Aortic smooth muscle cell (primary cell): ENCODE measurements around the gene FCRL1. TPM values are rescaled to one million over a fixed set of nuclear protein-coding genes. Genes with fewer than 3 reads are reported as not detected.

Experiments
- total RNA-seq: library from RNA; depleted of rRNA; stranded (reverse); fragments of >200 nt; gene quantifications from 2 replicates; pipeline ENCODE4 v1.2.3, GENCODE V29; 2014

Gene FCRL1, protein sequence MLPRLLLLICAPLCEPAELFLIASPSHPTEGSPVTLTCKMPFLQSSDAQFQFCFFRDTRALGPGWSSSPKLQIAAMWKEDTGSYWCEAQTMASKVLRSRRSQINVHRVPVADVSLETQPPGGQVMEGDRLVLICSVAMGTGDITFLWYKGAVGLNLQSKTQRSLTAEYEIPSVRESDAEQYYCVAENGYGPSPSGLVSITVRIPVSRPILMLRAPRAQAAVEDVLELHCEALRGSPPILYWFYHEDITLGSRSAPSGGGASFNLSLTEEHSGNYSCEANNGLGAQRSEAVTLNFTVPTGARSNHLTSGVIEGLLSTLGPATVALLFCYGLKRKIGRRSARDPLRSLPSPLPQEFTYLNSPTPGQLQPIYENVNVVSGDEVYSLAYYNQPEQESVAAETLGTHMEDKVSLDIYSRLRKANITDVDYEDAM
- not detected in 2 replicates for total RNA-seq

DNA sequence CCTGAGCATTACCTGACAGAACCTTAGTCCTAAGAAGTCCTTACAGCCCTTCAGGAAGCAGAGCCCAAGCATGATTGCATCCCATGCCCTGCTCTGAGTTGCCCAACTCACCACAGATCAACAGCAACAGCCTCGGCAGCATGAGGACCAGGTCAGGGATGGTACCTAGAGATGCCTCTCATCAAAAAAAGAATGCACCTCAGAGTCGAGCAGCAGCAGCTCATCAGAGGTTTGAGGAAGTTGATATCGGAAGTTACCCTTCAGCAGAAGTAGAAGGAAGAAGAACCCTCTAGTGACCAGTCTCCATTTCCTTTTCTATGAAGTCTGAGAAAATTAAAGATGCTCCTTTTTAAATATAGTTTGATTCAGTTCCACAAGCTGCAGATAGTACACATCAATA, at the start of gene FCRL1:
Gene FCRL1, minus strand, starts transcription at position 225 of the 400 bp plus-strand sequence. Its CDS starts 83 bp downstream, at position 142.

DNA sequence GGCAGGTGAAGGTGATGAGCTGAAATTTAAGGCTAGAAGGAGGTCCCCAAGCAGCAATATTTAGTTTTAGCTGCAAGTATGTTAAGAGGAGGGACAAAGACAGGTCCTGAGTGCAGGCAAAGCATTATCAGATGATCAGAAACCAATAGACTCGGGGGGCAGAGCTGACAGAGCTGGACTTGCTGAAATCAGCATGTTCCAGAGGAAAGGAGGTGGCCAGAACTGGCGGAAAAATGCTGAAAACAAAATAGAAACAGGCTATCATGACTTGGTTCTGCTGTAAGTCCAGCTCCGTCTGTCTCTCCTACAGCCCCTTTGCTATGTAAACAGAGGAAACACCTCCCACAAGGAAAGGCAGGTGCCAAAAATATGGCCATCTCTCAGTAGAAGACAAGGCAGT, 21.8 kb upstream of the FCRL1 start, which contains the start of gene CD5L:
Gene CD5L, minus strand, starts transcription at position 101 of the 400 bp plus-strand sequence. CDS start 107 bp downstream, outside the sequence.

DNA sequence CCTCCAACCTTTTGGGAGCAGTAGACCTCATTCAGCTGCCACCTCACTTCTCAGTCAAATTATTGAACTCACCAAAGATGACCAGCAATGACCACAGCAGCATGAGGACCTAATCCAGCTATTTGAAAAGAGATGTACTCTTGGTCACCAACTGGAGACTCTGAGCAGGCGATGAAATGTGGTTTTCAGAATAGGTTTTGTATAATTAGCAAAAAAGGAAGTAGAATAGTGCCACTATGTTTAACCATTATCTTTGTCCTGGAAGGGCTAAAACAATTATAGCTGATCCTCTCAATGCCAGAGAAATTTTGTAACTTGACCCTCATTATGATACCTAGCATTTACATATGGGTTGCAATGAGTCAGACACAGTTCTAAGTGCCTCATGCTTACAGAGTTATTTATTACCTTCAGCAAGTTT, 42.9 kb downstream of the FCRL1 start, which contains the start of gene FCRL2:
Gene FCRL2, minus strand, starts transcription at position 162 of the 421 bp plus-strand sequence. Its CDS starts 59 bp downstream, at position 103.

Other genes starting within 250 kb of the FCRL1 start
- gene FCRL4, start 222.0 kb downstream of the FCRL1 start, total RNA-seq = not detected in 2 replicates
- gene FCRL3, start 119.4 kb downstream of the FCRL1 start, total RNA-seq = not detected in 2 replicates
- gene FCRL2, start 43.0 kb downstream of the FCRL1 start, total RNA-seq = not detected in 2 replicates
- not detected in 2 replicates for gene CD5L, start 21.7 kb upstream of the FCRL1 start, total RNA-seq
- 98.1 and 101 TPM in 2 replicates for gene KIRREL1, start 173.5 kb upstream of the FCRL1 start, total RNA-seq